ENCODE results near the gene MICU2. TPM values are rescaled to one million over a fixed set of nuclear protein-coding genes. Genes with fewer than 3 reads are reported as not detected.

MICU2 gene
- total and polyA plus RNA-seq, 2 of the 4 experiments (the other 2 are of a cell fraction): 14.9 to 25.0 TPM

DNA sequence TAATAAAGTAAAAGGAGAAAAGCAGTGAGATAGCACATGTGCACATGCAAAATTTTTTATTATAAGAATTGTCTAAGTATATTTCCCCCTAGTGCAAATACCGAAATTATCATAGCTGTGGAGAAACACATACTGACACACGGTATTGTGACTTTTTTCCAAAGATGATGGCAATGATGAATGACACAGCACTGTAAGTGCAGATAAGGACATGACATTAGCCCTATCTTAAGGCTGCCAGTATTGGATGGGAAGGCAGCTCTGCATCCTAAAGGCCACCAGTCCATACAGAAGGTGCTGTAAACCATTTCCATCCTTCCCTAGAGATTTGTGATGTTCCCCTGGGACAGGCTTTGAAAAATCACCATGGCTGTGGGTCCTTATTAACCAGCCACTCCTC lies 11.5 kb upstream of the MICU2 start:
- Histone ChIP-seq H3K27me3 (ENCODE audit: control insufficient read depth, insufficient read depth, low read length) (peaks cover 12% of the 10 kb centered on the region), H3K56ac (ENCODE audit: extremely low read depth, insufficient read depth, low read length) (no peak overlapping the region), H2BK120ac (ENCODE audit: low read depth, low read length) (no peak overlapping the region), H3K4me2 (ENCODE audit: low read depth, low read length) (no peak overlapping the region), H2BK5ac (ENCODE audit: low read depth, low read length, poor library complexity, severe bottlenecking) (no peak overlapping the region), H2AK9ac (replicated peaks; ENCODE audit: low read depth, low read length, poor library complexity) (no peak overlapping the region), H3K4me1 (ENCODE audit: control insufficient read depth, insufficient read depth, low read length) (peaks cover 3% of the 10 kb centered on the region), H3K9ac (ENCODE audit: low read depth, low read length) (no peak overlapping the region), H2BK15ac (ENCODE audit: low read depth, low read length) (no peak overlapping the region), H3K27ac (ENCODE audit: insufficient read depth, low read length) (no peak overlapping the region), H2AFZ (replicated peaks; ENCODE audit: low read length, poor library complexity) (no peak overlapping the region), H3K9me3 (ENCODE audit: control insufficient read depth, insufficient read depth, low read length) (no peaks in the 10 kb centered on the region), H4K8ac (ENCODE audit: low read depth in 2 of 2, low read length in 2 of 2) (no peak overlapping the region), H3K36me3 (ENCODE audit: control insufficient read depth, insufficient read depth, low read length) (no peaks in the 10 kb centered on the region), H4K5ac (ENCODE audit: low read depth, low read length) (no peak overlapping the region), H3K23ac (ENCODE audit: low read depth, low read length) (no peak overlapping the region), H3K9me1 (ENCODE audit: insufficient read depth, low read length) (no peaks in the 10 kb centered on the region), H4K20me1 (ENCODE audit: insufficient read depth, low read length) (no peaks in the 10 kb centered on the region), H3K18ac (ENCODE audit: low read depth, low read length) (no peak overlapping the region), H3K79me1 (ENCODE audit: low read depth in 1 of 2, low read length in 2 of 2) (no peaks in the 10 kb centered on the region), H3K4me3 (ENCODE audit: insufficient read depth, low read depth, low read length) (no peak overlapping the region), H3K14ac (replicated peaks; ENCODE audit: low read depth, low read length) (no peak overlapping the region), H2AK5ac (ENCODE audit: low read depth, low read length) (no peak overlapping the region), H2BK20ac (ENCODE audit: low read depth, low read length) (no peak overlapping the region), H3K4ac (ENCODE audit: low read depth, low read length) (no peak overlapping the region), H4K91ac (ENCODE audit: insufficient read depth, low read depth, low read length) (no peak overlapping the region)
- no CpG with 5 or more reads among the region's 2 CpGs for WGBS, 2 experiments (ENCODE audit: extremely low coverage in 2 of 2, insufficient read length in 1 of 2)
- POLR2A ChIA-PET (ENCODE audit: unreplicated experiment): no interaction called here
- no TSS peak for BruUV-seq (replicated peaks)
- dilution Hi-C loops (cut with HindIII; ENCODE audit: low sequenced_read_pairs, unreplicated experiment): no loop called here
- no peak for DNase-seq
- no peak for ATAC-seq (ENCODE audit: low read depth)
- CTCF ChIA-PET: interaction anchor here (0.7 kb wide), 1 partner anchor 439 kb away, joined by 3 read pairs; no protein-coding TSS in a partner anchor
- intact Hi-C loops (cut with micrococcal nuclease): no loop called here
- TF ChIP-seq CTCF (conservative IDR thresholded peaks at IDR 0.05; ENCODE audit: low read depth, low read length): no peak
- TF ChIP-seq ELK1 (IDR thresholded peaks at IDR 0.05; ENCODE audit: borderline replicate concordance, low read depth, low read length): no peak
- no peak for TF ChIP-seq NFE2L2 (IDR thresholded peaks at IDR 0.05; ENCODE audit: low read depth, low read length)
- TF ChIP-seq, protein P1, sequence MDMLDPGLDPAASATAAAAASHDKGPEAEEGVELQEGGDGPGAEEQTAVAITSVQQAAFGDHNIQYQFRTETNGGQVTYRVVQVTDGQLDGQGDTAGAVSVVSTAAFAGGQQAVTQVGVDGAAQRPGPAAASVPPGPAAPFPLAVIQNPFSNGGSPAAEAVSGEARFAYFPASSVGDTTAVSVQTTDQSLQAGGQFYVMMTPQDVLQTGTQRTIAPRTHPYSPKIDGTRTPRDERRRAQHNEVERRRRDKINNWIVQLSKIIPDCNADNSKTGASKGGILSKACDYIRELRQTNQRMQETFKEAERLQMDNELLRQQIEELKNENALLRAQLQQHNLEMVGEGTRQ (IDR thresholded peaks at IDR 0.05; ENCODE audit: low read depth, low read length): no peak
- in situ Hi-C loops (cut with MboI; ENCODE audit: low sequenced_read_pairs): no loop called here

Data from IMR-90 (cell line).